HEK293 (cell line): ENCODE results near the gene RPL7A.
"Not testable (repeated sequence)": the region's sequence is repeated elsewhere in the genome, so short reads cannot be mapped to it uniquely, and the experiment has no call there.

Source experiments
- CTCF ChIA-PET: fragments of 350-600 bp; formaldehyde crosslinking; extraction: SDS; loops from one replicate; lab custom pipeline; 2021; ENCODE audit warnings: antibody characterized with exemption; lab: Yijun Ruan, JAX
- POLR2A ChIA-PET: fragments of 300-600 bp; formaldehyde crosslinking; extraction: SDS; loops from one replicate; lab custom pipeline; 2020; ENCODE audit warnings: antibody characterized with exemption, inconsistent platforms; lab: Yijun Ruan, JAX
- H3K27ac ChIP-seq: fragments of 200-500 bp; sonication (Bioruptor generic); 2 replicates; pipeline ENCODE4 v1.5.1; 2014; ENCODE audit warnings: low read depth, low read length, control low read depth, inconsistent platforms; ENCODE audit errors: extremely low read depth
- H3K36me3 ChIP-seq, 2 experiments: fragments of 200-500 bp in 1 of 2; sonication (Bioruptor generic) in 1 of 2; 1 replicate in 1 of 2; 2 replicates in 1 of 2; pipeline ENCODE4 v1.5.1; 2014 to 2017; ENCODE audit warnings: inconsistent platforms in 2 of 2, low read length in 2 of 2; ENCODE audit not compliant: control insufficient read depth in 2 of 2, insufficient read depth in 1 of 2
- H3K4me1 ChIP-seq: fragments of 200-500 bp; sonication (Bioruptor generic); 2 replicates; pipeline ENCODE4 v1.5.1; 2014; ENCODE audit warnings: mild to moderate bottlenecking, low read length, inconsistent platforms; ENCODE audit not compliant: control insufficient read depth, insufficient read depth
- H3K4me3 ChIP-seq: 2 replicates; pipeline ENCODE4 v1.5.1; 2011; ENCODE audit warnings: low read depth, mild to moderate bottlenecking, control low read depth, low read length, moderate library complexity
- H3K9me3 ChIP-seq: fragments of 200-500 bp; sonication (Bioruptor generic); 2 replicates; pipeline ENCODE4 v1.5.1; 2014; ENCODE audit warnings: low read depth, low read length, inconsistent platforms; ENCODE audit not compliant: control insufficient read depth, insufficient read depth
- MEIS1 ChIP-seq: sonication (generic); formaldehyde crosslinking; IDR thresholded peaks from 2 replicates; pipeline ENCODE4 v1.8.1; 2022; ENCODE audit warnings: missing genetic modification reagents, mild to moderate bottlenecking, borderline replicate concordance
- PRDM1 ChIP-seq: fragments of 450-650 bp; formaldehyde crosslinking; IDR thresholded peaks from 2 replicates; pipeline ENCODE4; 2016; ENCODE audit warnings: missing biosample characterization, missing genetic modification characterization
- RBAK ChIP-seq: fragments of 450-650 bp; formaldehyde crosslinking; IDR thresholded peaks from 2 replicates; pipeline ENCODE4 v1.5.1; 2016; ENCODE audit warnings: missing biosample characterization, missing genetic modification characterization
- ZBTB20 ChIP-seq: fragments of 450-650 bp; formaldehyde crosslinking; IDR thresholded peaks from 2 replicates; pipeline ENCODE4 v1.5.1; 2016; ENCODE audit warnings: missing biosample characterization, missing genetic modification characterization
- ZNF155 ChIP-seq: fragments of 450-650 bp; formaldehyde crosslinking; IDR thresholded peaks from 2 replicates; pipeline ENCODE4 v1.5.1; 2016; ENCODE audit warnings: missing biosample characterization, missing genetic modification characterization
- ZNF2 ChIP-seq: fragments of 450-650 bp; formaldehyde crosslinking; IDR thresholded peaks from 2 replicates; pipeline ENCODE4 v1.5.1; 2016; ENCODE audit warnings: missing biosample characterization, missing genetic modification characterization
- ZNF239 ChIP-seq: fragments of 450-650 bp; formaldehyde crosslinking; IDR thresholded peaks from 2 replicates; pipeline ENCODE4 v1.5.1; 2016; ENCODE audit warnings: missing biosample characterization, missing genetic modification characterization
- ZNF280D ChIP-seq: fragments of 450-650 bp; formaldehyde crosslinking; IDR thresholded peaks from 2 replicates; pipeline ENCODE4 v1.5.1; 2016; ENCODE audit warnings: missing biosample characterization, missing genetic modification characterization
- ZNF510 ChIP-seq: fragments of 450-650 bp; formaldehyde crosslinking; IDR thresholded peaks from 2 replicates; pipeline ENCODE4 v1.5.1; 2018; ENCODE audit warnings: mild to moderate bottlenecking, missing genetic modification characterization, missing biosample characterization; ENCODE audit not compliant: insufficient replicate concordance
- ZNF560 ChIP-seq: fragments of 450-650 bp; formaldehyde crosslinking; IDR thresholded peaks from 2 replicates; pipeline ENCODE4 v1.5.1; 2017; ENCODE audit warnings: missing biosample characterization, missing genetic modification characterization, borderline replicate concordance

Gene RPL7A

GRCh38 chr9:133299996-133300395 lies 48.0 kb upstream of the RPL7A start:
- not testable (repeated sequence) for H3K4me1 ChIP-seq
- CTCF ChIA-PET: interaction anchor here (0.6 to 0.7 kb wide), 2 partner anchors 42 to 114 kb away, joined by 3 to 5 read pairs; no protein-coding TSS in a partner anchor

GRCh38 chr9:133301253-133302230 lies 46.5 kb upstream of the RPL7A start:
- ChIA-PET POLR2A (no interaction called here), CTCF (interaction anchor here (0.6 to 1.0 kb wide), 2 partner anchors 114 to 439 kb away, joined by 3 read pairs; no protein-coding TSS in a partner anchor)
- Histone ChIP-seq H3K27ac (no peak overlapping the region), H3K4me3 (no peak overlapping the region), H3K36me3 (no peaks in the 10 kb centered on the region), H3K4me1 (no peaks in the 10 kb centered on the region), H3K9me3 (no peaks in the 10 kb centered on the region)
- TF ChIP-seq ZNF560 (tag by site-specific recombination) (no peak), MEIS1 (no peak), PRDM1 (tag by site-specific recombination) (no peak)

More at GRCh38 chr9:133299996-133300395, 48.0 kb upstream of the RPL7A start:
- H3K9me3 ChIP-seq, H3K27ac ChIP-seq, H3K36me3 ChIP-seq, H3K4me3 ChIP-seq, POLR2A ChIA-PET: not testable (repeated sequence)

GRCh38 chr9:133303266-133304157 lies 44.5 kb upstream of the RPL7A start:
- ChIA-PET POLR2A (no interaction called here), CTCF (interaction anchor here (0.7 kb wide), 1 partner anchor 9 kb away, joined by 5 read pairs; no protein-coding TSS in a partner anchor)
- H3K27ac ChIP-seq: no peak overlapping the region
- no peak overlapping the region for H3K4me3 ChIP-seq
- no peaks in the 10 kb centered on the region for H3K36me3 ChIP-seq
- no peak for TF ChIP-seq ZNF2 (tag by site-specific recombination)
- TF ChIP-seq ZNF510 (tag by site-specific recombination): no peak
- no peaks in the 10 kb centered on the region for H3K4me1 ChIP-seq
- H3K9me3 ChIP-seq: no peaks in the 10 kb centered on the region

GRCh38 chr9:133304158-133304470 lies 43.9 kb upstream of the RPL7A start:
- POLR2A ChIA-PET: no interaction called here
- H3K36me3 ChIP-seq: no peaks in the 10 kb centered on the region
- CTCF ChIA-PET: no interaction called here
- H3K27ac ChIP-seq: no peak overlapping the region
- H3K9me3 ChIP-seq: no peaks in the 10 kb centered on the region
- H3K4me3 ChIP-seq: no peak overlapping the region
- TF ChIP-seq ZNF280D (tag by site-specific recombination) (no peak), ZBTB20 (tag by site-specific recombination) (no peak), ZNF239 (tag by site-specific recombination) (no peak), ZNF155 (tag by site-specific recombination) (no peak), RBAK (tag by site-specific recombination) (no peak)
- no peaks in the 10 kb centered on the region for H3K4me1 ChIP-seq
